ENCODE measurements around the gene P2RX3.

P2RX3 gene

DNA sequence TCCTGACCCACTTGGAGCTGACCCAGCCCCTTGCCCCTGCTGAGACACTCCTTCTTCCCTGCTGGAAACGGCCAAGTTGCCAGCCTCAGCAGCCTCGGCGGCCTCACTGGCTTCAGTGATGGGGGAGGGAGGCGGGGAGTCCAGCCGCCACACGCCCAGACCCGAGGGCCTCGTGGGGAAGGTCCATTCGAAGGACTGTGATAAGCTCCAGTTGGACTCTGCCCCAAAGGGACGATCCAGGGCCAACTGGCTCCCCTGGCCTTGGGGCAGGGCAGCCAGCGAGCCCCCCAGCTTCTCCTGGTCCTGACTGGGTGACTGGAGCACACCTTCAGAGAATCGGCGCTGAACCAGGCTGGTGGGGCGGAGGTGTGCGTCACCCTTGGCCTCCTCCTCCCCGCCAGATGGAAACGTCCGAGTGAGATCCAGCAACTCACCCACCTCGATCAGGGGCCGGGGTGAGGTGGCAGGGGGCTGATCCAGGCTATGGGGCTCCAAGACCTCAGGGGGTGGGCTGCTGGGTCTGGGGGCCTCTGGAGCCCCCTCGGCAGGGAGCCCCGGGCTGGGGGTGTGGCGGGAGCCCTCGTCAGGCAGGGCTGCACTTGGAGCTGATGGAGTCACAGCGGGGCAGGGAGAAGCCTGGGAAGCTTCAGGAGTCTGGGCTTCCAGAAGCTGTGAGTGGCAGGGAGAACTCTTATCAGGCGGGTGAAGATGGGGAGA is 24.9 kb upstream of the P2RX3 start:
- H3K27ac ChIP-seq (ENCODE audit: low read length): no peak overlapping the region
- peaks cover 17% of the 10 kb centered on the region for H3K4me1 ChIP-seq (ENCODE audit: insufficient read depth, low read length)
- TF ChIP-seq CTCF (IDR thresholded peaks at IDR 0.05; ENCODE audit: borderline replicate concordance, extremely low read depth, low read length, poor library complexity, severe bottlenecking) (no peak), EZH2 (IDR thresholded peaks at IDR 0.05; ENCODE audit: borderline replicate concordance, low read depth, low read length, severe bottlenecking) (no peak)
- ATAC-seq (ENCODE audit: insufficient read depth, low read depth) (no peak), DNase-seq (no peak)
- no peak overlapping the region for H3K9ac ChIP-seq (ENCODE audit: low read depth, low read length)
- H3K36me3 ChIP-seq (ENCODE audit: insufficient read depth, low read length): peaks cover 59% of the 10 kb centered on the region
- no peak overlapping the region for H3K4me2 ChIP-seq (ENCODE audit: insufficient read depth, low read length)
- H4K20me1 ChIP-seq (ENCODE audit: insufficient read depth, low read length): peaks cover under 1% of the 10 kb centered on the region
- H2AFZ ChIP-seq (ENCODE audit: low read depth, low read length): no peak overlapping the region
- no peaks in the 10 kb centered on the region for H3K27me3 ChIP-seq (ENCODE audit: insufficient read depth, low read length, poor library complexity)
- H3K79me2 ChIP-seq (ENCODE audit: insufficient read depth, low read length): no peaks in the 10 kb centered on the region
- H3K9me3 ChIP-seq (ENCODE audit: insufficient read depth, low read length, severe bottlenecking): no peaks in the 10 kb centered on the region
- no peak overlapping the region for H3K4me3 ChIP-seq (ENCODE audit: low read depth in 1 of 2, low read length in 2 of 2)

- peaks cover 64% of the 10 kb centered on the region for H3K36me3 ChIP-seq (ENCODE audit: insufficient read depth, low read length)
- H3K9me3 ChIP-seq (ENCODE audit: insufficient read depth, low read length, severe bottlenecking): no peaks in the 10 kb centered on the region
- no peak overlapping the region for H3K27ac ChIP-seq (ENCODE audit: low read length)
- H3K4me3 ChIP-seq (ENCODE audit: low read depth in 1 of 2, low read length in 2 of 2): no peak overlapping the region
- H4K20me1 ChIP-seq (ENCODE audit: insufficient read depth, low read length): peaks cover 4% of the 10 kb centered on the region
- no peaks in the 10 kb centered on the region for H3K79me2 ChIP-seq (ENCODE audit: insufficient read depth, low read length)
- DNase-seq (no peak), ATAC-seq (ENCODE audit: insufficient read depth, low read depth) (no peak)
- TF ChIP-seq EZH2 (IDR thresholded peaks at IDR 0.05; ENCODE audit: borderline replicate concordance, low read depth, low read length, severe bottlenecking) (no peak), CTCF (IDR thresholded peaks at IDR 0.05; ENCODE audit: borderline replicate concordance, extremely low read depth, low read length, poor library complexity, severe bottlenecking) (no peak)
- no peak overlapping the region for H3K9ac ChIP-seq (ENCODE audit: low read depth, low read length)
- H2AFZ ChIP-seq (ENCODE audit: low read depth, low read length): no peak overlapping the region
- H3K4me1 ChIP-seq (ENCODE audit: insufficient read depth, low read length): peaks cover 17% of the 10 kb centered on the region
- H3K4me2 ChIP-seq (ENCODE audit: insufficient read depth, low read length): no peak overlapping the region
- no peaks in the 10 kb centered on the region for H3K27me3 ChIP-seq (ENCODE audit: insufficient read depth, low read length, poor library complexity)
Observed at GRCh38 chr11:57313788-57314135, 24.4 kb upstream of the P2RX3 start.

- peaks cover 17% of the 10 kb centered on the region for H3K4me1 ChIP-seq (ENCODE audit: insufficient read depth, low read length)
- no peak overlapping the region for H3K4me2 ChIP-seq (ENCODE audit: insufficient read depth, low read length)
Observed at GRCh38 chr11:57314221-57314973, 23.8 kb upstream of the P2RX3 start.

More at GRCh38 chr11:57314221-57314973, 23.8 kb upstream of the P2RX3 start:
- Histone ChIP-seq H2AFZ (ENCODE audit: low read depth, low read length) (no peak overlapping the region), H3K79me2 (ENCODE audit: insufficient read depth, low read length) (no peaks in the 10 kb centered on the region), H3K27ac (ENCODE audit: low read length) (no peak overlapping the region), H3K9ac (ENCODE audit: low read depth, low read length) (no peak overlapping the region), H3K4me3 (ENCODE audit: low read depth in 1 of 2, low read length in 2 of 2) (no peak overlapping the region), H3K27me3 (ENCODE audit: insufficient read depth, low read length, poor library complexity) (no peaks in the 10 kb centered on the region), H3K36me3 (ENCODE audit: insufficient read depth, low read length) (peaks cover 60% of the 10 kb centered on the region), H3K9me3 (ENCODE audit: insufficient read depth, low read length, severe bottlenecking) (no peaks in the 10 kb centered on the region), H4K20me1 (ENCODE audit: insufficient read depth, low read length) (peaks cover 4% of the 10 kb centered on the region)
- no peak for DNase-seq
- TF ChIP-seq CTCF (IDR thresholded peaks at IDR 0.05; ENCODE audit: borderline replicate concordance, extremely low read depth, low read length, poor library complexity, severe bottlenecking) (no peak), EZH2 (IDR thresholded peaks at IDR 0.05; ENCODE audit: borderline replicate concordance, low read depth, low read length, severe bottlenecking) (no peak)
- no peak for ATAC-seq (ENCODE audit: insufficient read depth, low read depth)
